A549 treated with DMSO at 1 μM for 4 hours (cell line): ENCODE data around the gene OR3A3. TPM values are rescaled to one million over a fixed set of nuclear protein-coding genes. Genes with fewer than 3 reads are reported as not detected.

ENCODE experiments used
- total RNA-seq: library from RNA; stranded (reverse); fragments of 200-300 nt; extraction: Qiagen RNA extraction; gene quantifications from 5 replicates; pipeline ENCODE4 v1.2.3, GENCODE V29; 2022; ENCODE audit warnings: low read depth

The OR3A3 gene
- not detected in 5 replicates for total RNA-seq

GRCh38 chr17:3411070-3411469 is at the start of gene OR3A3:
OR3A3 (plus strand) TSS chr17:3411370.

GRCh38 chr17:3385869-3386816 is 25.0 kb upstream of the OR3A3 start, which contains the start of gene OR3A2:
OR3A2 (minus strand) TSS chr17:3386308.

GRCh38 chr17:3398310-3398709 is 12.9 kb upstream of the OR3A3 start, which contains the start of gene OR1E1:
OR1E1 (minus strand) TSS chr17:3398410; CDS start chr17:3398410, 0 bp downstream.

GRCh38 chr17:3433741-3434140 is 22.6 kb downstream of the OR3A3 start, which contains the start of gene OR1E2:
OR1E2 (minus strand) TSS chr17:3433841; CDS start chr17:3433841, 0 bp downstream.

GRCh38 chr17:3471599-3471998 is 60.4 kb downstream of the OR3A3 start, which contains the start of gene SPATA22:
SPATA22 (minus strand) TSS chr17:3471819; CDS start chr17:3469325, 2,494 bp downstream.

Other genes with a start within 250 kb of the OR3A3 start
- not detected in 5 replicates for gene OR1A2, start 213.9 kb upstream of the OR3A3 start, total RNA-seq
- not detected in 5 replicates for gene OR1A1, start 203.7 kb upstream of the OR3A3 start, total RNA-seq
- not detected in 5 replicates for gene OR3A1, start 113.0 kb upstream of the OR3A3 start, total RNA-seq
- gene OR3A2, start 25.1 kb upstream of the OR3A3 start, total RNA-seq, result not detected in 5 replicates
- not detected in 5 replicates for gene OR1E1, start 13.0 kb upstream of the OR3A3 start, total RNA-seq
- not detected in 5 replicates for gene OR1E2, start 22.5 kb downstream of the OR3A3 start, total RNA-seq
- not detected in 5 replicates for gene SPATA22, start 60.4 kb downstream of the OR3A3 start, total RNA-seq
- gene ASPA, start 64.6 kb downstream of the OR3A3 start, total RNA-seq, result not detected in 5 replicates
- 0.18 to 0.44 TPM (median 0.41 TPM) in 5 replicates for gene TRPV3, start 146.4 kb downstream of the OR3A3 start, total RNA-seq
- 3.6 to 5.2 TPM (median 4.6 TPM) in 5 replicates for gene TRPV1, start 198.0 kb downstream of the OR3A3 start, total RNA-seq
- 12.4 to 17.6 TPM (median 15.0 TPM) in 5 replicates for gene SHPK, start 224.9 kb downstream of the OR3A3 start, total RNA-seq
- 14.0 to 16.5 TPM (median 14.8 TPM) in 5 replicates for gene CTNS, start 225.4 kb downstream of the OR3A3 start, total RNA-seq